ENCODE results near the gene SMOC2.
"Not testable (repeated sequence)": the region's sequence is repeated elsewhere in the genome, so short reads cannot be mapped to it uniquely, and the experiment has no call there.

SMOC2 gene

DNA sequence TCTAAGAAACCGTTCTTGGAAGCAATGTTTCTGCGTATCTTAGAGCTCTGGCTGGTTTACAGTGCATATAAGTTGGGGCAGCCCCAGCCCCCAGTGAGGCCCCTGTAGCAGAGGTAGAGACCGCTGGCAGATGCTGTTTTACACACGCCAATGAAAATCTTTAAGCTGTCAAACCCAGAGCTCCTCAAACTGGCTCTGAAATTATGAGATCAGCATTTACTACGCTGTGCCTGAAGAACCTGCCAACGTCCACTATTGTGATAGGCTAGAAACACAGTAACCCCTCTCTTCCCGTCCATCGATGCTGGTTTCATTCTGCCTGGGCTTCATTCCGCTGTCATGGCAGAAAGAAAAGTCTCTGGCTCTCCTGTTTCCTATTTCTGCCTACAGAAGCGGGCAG, 160.6 kb downstream of the SMOC2 start:
- no peak for DNase-seq (ENCODE audit: low spot score)

DNA sequence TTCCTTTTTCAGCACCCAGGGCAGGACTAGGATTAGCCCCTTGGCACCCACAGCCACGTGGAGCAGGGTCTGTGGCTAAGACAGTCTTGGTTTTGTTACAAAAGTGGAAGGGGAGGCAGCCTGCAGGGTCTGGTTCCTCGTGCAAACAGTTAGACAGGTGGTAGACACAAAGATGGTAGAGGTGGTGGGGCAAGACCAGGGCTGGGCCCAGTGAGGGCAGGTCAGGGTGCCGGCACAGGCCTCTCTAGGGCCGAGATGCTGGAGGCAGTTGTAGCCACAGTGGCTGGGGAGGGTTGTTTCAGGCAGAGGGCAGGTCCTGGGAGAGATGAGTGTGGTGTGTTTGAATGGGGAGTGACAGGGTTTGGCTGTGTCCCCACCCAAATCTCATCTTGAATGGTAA, 161.6 kb downstream of the SMOC2 start:
- DNase-seq (ENCODE audit: low spot score) = no peak

DNA sequence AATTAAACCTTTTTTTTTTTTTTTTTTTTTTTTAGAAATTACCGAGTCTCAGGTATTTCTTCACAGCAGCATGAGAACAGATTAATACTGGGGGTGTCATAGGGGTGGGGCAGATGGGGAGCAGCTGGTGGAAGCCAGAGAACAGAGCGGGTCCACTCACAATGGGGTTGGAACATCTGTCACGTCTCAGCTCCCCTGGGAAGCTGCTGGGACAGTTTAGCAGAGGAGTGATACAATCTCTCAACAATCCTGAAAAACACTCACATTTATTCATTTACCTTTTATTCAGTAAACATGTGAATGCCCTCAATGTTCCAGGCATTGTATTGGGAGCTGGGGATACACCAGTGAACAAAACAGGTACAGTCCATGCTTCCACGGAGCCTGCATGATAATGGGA, 162.2 kb downstream of the SMOC2 start:
- no peak for DNase-seq (ENCODE audit: low spot score)

DNA sequence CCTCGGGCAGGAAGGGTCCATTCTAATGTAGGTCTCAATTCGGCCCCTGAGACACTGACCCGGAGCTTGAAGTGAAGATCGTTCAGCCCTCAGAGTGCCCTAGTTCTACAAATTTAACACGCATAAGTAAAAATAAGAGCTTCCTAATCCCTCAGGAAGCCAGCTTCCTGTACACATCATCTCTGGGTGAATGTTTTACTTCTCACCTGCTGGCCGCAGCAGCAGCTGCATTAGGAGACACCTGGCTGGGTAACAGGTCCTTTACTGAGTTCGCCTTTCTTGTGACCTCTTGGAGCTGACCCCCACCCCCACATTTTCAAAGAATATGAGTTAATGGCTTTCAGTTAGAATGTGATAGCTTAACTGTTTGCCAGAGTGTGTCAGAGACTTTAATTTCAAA, 165.0 kb downstream of the SMOC2 start:
- no peak for DNase-seq (ENCODE audit: low spot score)

DNA sequence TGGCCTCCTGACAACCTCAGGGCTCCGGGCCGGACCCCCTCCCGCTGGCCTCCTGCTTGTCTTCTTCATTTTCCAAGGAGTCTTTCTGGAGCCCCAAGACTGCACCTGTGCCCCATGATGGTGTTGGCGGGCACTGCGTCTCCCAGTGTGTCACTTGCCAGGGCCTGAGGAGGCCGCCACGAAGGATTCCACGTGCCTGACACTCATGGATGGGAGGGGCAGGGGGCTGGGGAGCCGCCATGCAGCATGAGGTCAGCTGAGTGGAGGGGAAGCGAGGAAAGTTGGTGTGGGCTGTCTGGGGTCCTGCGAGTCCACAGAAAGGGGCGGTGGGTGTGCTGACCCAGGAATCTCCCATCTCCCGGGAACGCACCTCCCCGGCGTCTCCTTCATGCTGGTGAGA, 165.7 kb downstream of the SMOC2 start:
- DNase-seq (ENCODE audit: low spot score) = no peak

DNA sequence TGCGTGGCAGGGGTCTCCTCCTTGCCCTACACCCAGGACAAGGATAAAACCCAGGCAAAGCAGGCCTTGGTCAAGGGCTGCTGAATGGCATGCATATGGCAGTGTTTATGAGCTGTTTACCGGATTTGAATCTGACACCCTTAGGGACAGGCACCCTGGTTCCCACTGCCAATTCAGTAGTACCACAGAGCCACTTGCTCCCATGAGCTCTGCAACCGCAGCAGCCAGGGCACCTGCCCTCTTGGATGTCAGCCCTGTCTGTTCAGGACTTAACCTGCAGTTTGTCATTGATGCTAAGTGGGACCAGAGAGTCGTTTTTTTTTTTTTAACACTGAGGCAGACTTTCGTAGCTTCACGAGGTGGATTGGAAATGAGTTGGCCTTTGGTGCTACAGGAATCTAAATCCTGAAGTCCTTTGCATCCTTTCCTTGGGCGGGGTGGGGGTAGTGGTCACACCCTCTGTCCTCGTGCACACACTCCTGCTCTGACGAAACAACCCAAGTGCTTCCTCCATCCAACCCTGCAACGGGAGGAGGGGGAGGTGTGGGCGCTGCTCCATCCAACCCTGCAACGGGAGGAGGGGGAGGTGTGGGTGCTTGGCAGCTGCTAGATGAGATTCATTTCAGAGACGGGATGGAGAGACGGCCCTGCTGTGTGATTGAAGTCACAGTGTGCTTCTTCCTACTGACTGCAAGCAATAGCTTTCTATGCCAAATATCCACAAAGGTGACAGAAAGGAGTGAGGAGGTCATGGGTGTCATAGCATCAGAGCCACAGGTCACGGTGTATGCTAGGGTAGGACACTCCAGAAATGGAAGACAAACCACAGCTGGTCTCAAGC, 166.5 kb downstream of the SMOC2 start:
- DNase-seq (ENCODE audit: low spot score) = no peak

DNA sequence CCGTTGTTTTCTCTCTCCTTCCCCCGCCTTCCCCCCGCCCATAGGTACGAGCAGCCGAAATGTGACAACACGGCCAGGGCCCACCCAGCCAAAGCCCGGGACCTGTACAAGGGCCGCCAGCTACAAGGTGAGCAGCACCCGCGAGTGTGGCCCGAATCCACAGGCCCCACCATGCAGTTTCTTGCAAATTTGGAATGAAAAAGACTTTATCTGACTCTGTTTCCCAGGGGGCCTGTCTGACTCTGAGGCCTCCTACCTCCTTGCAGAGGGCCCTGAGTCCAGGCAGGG, 167.1 kb downstream of the SMOC2 start:
- DNase-seq (ENCODE audit: low spot score) = no peak

DNA sequence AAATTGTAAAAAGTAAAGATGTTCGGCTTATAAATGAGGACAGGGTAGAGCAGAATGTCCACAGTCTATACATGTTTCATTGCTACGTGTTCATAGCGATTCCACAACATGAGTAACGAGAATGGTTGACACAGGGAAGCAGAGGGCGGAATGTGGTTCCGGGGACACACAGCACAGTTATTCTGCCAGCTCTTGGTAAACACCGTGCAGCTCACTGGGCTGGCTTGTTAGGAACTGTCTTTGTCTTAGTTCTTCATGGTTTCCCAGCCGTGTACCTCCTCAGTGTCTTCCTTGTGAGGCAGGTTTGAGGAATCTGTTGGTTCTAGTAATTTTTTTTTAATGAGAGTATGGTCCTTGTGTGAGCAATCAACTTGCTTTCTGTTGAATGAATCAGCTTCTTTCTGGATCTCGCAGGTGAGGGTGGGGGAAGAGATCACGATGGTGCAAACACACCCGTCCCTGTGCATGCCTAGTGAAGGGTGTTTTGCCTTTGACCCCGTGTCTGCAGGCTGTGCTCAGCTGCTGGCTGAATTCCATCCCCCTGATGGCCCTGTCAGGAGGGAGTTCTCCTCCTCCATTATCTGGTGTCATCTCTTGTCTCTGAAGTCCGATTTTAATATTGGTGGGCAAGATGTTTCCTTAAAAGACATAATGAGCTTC, 168.2 kb downstream of the SMOC2 start:
- no peak for DNase-seq (ENCODE audit: low spot score)

DNA sequence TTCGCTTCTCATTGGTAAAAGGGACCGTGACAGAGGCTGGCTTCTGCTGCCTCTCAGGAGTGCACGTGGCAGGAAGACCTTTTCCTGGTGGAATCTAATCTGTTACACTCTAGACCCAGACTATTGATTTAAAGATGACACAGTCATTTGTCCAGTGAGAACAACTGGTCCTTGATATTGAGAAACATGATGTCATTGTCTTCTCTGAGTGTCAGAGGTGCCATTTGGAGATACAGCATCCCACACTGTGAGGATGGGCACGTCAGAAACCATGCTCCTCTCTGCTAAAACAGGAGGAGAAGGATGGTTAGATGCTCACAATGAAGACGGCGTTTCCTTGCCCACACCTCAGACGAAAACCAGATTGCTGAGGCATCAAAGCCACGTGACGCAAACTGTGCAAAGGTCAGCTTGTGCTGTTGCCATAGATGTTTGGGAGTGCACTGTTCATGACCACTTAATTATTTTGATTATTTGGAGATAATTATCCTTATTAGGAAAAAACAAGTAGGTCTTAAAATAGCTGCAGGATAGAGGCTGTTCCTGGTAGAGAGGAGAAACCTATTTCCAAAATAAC, 169.0 kb downstream of the SMOC2 start:
- no peak for DNase-seq (ENCODE audit: low spot score)

DNA sequence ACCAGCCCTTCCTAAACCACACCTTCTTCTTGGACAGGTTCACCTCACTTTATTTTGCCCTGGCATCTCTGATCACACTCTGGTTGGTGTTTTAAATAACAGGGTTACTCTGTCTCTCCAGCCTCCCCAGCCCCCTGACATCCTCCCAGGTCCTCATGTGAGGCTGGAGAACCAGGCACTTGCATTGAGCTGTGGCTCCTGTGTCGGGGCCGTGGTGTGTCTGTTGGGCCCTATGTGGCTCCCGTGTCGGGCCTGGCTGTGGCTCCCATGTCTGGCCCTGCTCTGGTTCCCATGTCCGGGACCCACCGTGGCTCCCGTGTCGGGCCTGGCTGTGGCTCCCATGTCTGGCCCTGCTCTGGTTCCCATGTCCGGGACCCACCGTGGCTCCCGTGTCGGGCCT, 170.0 kb downstream of the SMOC2 start:
- not testable (repeated sequence) for DNase-seq (ENCODE audit: low spot score)

DNA sequence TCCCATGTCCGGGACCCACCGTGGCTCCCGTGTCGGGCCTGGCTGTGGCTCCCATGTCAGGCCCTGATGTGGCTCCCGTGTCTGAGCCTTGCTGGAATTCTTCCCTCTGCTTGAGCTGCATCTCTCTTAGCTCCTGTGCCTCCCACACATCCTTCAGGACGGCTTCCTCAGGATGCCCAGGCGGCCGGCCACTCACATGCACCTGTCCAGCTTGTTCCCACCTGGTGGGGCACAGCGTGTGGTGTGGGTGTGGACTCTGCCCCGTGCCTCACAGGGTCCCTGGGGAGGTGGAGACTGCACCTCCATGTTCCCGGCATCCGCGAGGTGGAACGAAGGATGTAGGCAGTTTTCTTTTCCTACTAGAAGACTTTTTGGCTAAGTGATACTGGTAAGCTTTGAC, 170.7 kb downstream of the SMOC2 start:
- no peak for DNase-seq (ENCODE audit: low spot score)

DNA sequence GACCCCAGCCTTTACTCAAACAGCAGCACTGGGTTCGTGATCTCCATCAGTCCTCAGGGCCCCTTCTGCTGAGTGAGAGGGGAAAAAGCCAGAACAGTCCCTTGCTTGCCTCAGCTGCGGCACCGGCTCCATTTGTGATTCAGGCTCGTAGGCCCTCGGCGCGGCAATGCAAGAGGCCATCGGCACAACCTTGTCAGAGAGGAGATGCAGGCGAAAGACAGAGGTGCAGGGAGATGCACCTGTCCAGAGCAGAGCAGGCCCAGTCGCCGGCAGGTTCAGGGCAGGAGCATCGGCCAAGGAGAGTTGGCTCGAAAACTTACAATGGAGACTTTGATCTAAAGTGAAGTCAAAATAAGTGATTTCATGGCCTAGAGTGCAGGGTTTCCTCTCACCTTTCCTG, 171.6 kb downstream of the SMOC2 start:
- no peak for DNase-seq (ENCODE audit: low spot score)

DNA sequence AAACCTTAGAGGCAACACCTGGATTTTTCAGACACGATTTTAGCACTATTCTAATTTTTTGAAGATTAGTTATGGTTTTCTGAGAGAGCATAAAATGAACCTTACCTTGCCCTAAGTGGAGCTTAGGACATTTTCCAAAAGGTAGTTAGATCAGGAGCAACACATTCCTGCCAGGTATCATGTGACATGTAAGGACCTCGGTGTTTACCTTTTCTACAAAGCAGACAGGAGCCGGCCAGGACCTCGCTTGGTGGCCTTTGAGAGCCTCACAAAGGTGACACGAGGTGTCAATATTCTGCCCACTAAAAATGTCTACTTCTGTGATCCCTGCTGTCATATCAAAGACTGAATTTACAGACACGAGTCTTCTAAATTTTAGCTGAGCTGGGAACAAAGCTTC, 174.9 kb downstream of the SMOC2 start:
- DNase-seq (ENCODE audit: low spot score) = no peak

DNA sequence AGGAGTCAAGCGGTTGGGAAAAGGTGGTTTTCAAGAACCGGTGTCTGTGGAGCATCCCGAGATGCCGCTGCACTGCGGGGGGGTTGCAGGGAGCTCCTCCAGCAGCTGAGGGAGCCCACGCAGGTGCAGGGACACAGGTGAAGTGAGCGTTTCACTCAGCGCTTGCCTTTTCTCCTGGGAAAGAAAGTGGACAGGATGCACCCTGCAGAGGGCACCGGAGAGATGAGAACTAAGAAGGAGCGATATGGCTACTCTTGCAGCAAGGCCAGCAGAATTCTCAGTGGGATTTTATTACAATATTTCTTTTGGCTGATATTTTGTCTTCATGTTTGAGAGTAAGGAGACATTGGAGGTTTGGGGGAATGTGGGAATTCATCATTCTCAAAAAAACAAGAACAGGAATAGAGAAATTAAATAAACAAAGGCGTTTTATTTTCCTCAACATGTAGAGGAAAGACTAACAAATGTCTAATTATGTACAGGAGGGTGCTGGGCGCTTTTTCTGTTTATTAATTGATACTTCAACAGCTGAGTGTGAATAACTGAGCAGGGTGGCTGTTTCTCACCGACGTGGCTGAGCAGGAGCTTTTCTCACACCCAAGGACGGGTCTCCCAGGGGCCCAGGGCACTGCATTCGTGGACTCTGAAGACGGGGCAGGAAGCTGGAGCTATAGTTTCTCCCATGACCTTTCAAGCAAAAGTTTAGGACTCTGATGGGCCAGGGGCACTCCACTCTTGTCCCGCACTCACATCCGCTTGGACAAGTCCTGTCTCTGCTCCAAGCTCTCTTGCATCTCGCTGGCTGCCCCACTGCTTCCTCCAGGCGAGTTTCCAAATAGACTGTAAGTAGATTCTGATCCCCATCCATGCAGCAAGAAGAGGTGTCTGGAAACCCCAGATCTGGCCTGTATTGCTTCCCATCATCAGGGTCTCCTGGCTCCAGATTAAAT, 176.1 kb downstream of the SMOC2 start:
- no peak for DNase-seq (ENCODE audit: low spot score)

DNA sequence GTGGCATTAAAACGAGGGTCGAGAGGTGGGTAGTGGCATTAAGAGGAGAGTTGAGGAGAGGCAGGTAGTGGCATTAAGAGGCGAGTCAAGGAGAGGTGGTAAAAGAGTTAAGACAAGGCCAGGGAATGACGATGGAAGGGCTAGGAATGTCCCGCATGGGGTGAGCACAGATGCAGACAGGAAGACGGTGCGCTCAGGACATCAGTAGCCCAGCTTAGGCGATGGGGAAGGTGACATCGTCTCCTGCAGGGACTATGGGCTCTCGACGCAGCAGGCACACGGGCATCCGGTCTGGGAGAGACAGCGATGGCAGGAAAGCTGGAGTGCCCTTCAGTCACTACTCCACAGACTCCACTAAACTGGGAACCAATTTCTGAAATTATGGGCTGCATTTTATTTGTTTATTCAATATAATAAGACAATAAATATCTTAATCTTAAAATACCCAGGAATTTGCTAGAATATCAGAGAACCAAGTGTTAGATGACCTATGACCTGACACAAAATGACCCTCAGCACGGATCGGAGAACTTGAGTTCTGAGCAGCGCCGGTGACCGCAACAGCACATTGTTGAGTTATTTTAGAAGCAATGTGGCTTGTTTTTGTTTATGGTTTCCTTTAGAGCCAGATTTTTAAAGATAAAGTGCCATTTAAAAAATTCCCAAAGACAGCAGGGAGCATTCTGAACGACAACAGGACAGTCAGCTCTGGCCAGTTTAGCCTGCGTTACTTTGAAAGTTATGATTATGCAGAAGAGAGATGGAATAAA, 177.7 kb downstream of the SMOC2 start:
- DNase-seq (ENCODE audit: low spot score) = no peak

DNA sequence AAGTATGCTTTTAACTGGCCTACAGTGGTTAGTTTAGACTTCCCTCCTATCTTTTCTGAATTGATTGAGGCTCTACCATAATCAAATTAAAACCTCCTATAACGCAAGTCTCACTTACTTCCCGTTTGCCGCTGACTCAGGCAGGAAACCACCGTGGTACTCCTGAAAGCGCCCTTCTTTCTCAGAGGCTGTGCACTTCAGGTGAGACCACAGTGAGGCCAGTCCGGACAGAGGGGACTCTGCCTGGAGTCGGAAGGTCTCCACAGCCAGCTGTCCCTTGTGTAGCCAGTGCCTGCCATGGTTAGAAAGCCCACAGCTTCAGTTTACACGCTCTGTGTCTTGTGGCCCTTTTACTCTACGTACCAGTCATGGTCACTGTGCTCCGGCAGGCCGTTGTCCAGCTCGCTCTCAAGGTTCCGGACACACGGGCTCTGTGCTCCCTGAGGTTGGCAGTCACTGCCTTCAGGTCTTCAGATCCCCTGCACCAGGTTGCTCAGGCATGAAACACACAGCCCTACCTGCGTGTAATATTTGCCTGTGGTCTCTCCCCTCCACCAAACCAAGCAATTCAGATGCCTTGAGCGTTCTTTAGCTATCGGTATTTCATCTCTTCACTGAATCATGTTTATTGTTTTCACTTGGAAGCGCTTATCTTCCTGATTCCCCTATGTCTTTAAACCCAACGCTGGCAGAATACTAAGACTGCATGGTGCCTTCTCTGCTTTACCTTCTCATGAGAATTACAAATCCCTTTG, 178.8 kb downstream of the SMOC2 start:
- no peak for DNase-seq (ENCODE audit: low spot score)

DNA sequence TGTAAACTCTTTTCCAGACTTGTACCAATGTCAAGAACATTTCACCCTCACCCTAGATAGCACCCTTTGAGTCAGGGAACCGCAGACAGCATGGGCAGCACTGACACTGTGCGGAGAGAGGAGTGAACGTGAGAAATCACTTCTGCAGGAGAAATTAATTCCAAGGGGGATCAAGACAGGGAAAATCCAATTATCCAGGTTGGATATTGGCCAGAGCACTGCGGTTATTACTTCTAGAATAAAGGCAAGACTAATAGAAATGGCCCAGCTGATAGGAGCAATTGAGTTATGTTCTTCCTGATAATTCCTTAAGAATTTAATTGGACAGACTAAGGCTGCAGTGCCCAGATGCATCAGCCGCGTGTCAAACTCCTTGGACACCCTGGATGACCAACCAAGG, 179.6 kb downstream of the SMOC2 start:
- DNase-seq (ENCODE audit: low spot score) = no peak

DNA sequence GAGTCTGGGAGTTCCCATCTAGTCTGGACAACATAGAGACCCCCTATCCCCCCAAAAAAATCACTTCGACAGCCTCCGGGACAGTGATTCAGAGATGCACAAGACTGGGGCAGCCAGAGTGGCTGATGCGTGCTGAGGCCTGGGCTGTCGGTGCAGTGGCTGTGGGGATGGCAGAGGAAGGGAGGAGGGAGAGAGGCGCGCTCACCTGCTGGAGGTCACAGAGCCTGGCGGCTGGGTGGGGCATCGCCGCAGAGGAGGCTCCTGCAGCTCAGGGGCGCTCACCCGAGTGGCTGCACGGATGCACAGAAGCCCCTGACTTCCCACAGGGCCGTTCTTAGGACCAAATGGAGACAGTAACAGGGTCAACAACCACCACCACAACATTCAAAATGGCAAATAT, 182.8 kb downstream of the SMOC2 start:
- DNase-seq (ENCODE audit: low spot score) = no peak

DNA sequence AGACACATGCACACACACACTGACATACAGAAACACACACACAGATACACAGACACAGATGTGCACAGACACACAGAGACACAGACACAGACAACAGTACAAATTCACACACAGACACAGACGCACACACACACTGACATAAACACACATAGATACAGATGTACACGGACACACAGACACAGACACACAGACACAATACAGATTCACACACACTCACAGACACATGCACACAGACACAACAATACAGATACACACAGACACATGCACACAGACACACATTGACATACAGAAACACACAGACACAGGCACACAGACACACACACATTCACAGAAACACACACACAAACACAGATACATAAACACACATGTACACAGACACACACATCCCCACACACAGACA, 183.6 kb downstream of the SMOC2 start:
- no peak for DNase-seq (ENCODE audit: low spot score)

DNA sequence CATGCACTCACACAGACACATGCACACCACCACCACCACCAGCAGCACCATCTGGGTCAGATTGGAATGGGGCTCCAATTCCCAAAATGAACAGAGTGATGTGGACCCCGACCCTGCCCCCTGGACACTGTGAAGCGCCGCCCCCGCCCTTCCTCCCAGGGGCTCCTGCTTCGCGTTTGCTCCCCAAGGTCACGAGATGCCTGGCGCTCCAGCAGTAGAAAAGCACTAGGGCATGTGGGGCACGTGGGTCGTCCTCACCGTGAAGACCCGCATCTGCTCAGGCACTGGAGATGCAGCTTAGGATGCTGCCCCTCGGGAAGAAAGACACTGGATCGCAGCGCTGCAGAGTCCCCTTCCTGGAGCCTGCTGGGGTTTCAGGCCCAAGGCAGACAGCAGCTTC, 184.0 kb downstream of the SMOC2 start:
- no peak for DNase-seq (ENCODE audit: low spot score)

DNA sequence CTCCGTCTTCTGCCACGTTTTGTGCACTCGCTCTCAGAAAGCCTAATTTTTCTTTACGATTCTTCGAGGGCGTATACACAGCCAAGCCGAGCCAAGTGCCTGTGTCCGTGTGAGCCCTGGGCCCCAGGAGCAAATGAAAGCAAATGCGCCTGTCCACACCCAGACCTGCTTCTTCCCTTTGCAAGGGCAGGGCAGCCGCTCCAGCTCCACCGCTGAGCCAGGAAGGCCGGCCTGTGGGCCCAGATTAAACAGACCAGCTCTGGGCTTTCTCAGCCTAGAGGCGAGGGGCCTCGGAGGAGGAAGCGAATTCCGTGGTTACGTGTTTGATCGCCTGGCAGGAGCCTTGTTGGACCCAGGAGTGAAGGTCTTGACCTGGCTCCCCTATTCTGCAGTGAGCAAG, 184.6 kb downstream of the SMOC2 start:
- no peak for DNase-seq (ENCODE audit: low spot score)

All from cerebellar cortex (tissue), 1 donor.